ENCODE data around the gene NUDT7. TPM values are rescaled to one million over a fixed set of nuclear protein-coding genes. Genes with fewer than 3 reads are reported as not detected.

The NUDT7 gene
- total RNA-seq, 4 donors from 2014 or later = 7.3 to 17.2 (median 11.1) TPM

DNA sequence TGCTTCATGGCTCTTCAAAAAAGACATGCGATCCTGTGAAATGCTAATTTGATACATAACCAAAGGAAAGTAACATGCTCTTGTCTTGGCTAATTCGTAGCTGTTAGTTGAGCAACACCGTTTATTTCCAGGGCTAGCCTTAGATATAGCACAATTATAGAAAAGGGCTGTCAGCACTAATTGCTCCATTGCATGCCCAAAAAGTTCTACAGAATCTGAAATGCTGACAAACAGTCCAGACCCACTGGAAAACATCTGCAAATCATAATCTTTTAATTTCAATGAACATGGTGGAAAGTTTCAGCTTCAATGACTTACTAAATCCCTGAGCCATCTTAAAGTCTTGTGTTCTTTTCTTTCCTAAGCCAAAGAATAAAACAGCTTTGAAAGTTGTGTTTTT is 42.9 kb upstream of the NUDT7 start:
- Histone ChIP-seq H3K4me1 (peaks cover 0 to 7% (median 0%) of the 10 kb centered on the region in 3 donors), H3K9me3 (no peaks in the 10 kb centered on the region), H3K4me3 (no peak overlapping the region), H3K27me3 (peaks cover 11% of the 10 kb centered on the region), H3K36me3 (no peaks in the 10 kb centered on the region), H3K27ac (no peak overlapping the region)
- 44 to 82% methylated on average over 2 to 3 of the region's 3 CpGs for WGBS, 2 donors (ENCODE audit: low coverage in 1 of 2)
- TF ChIP-seq POLR2AphosphoS5 (IDR thresholded peaks at IDR 0.05) = no peak
- ATAC-seq = no peak

DNA sequence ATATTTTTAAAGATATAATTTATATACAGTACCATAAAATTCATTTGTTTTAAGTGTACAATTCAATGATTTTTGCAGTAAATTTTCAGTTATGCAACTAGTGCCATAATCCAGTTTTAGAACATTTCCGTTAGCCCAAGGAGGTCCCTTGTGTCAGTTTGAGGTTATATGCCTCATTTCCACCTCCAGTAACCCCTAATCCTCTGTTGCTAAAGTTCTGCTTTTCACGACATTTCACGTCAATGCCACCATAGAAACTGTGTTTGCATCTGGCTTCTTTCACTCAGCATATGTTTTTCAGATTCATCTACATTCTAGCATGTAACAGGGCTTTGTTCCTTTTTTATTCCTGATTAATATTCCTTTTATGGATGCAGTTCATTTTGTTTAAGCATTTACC is 42.4 kb upstream of the NUDT7 start:
- Histone ChIP-seq H3K4me3 (no peak overlapping the region), H3K27me3 (peaks cover 11% of the 10 kb centered on the region), H3K9me3 (no peaks in the 10 kb centered on the region), H3K4me1 (peaks cover 0 to 7% (median 0%) of the 10 kb centered on the region in 3 donors), H3K36me3 (no peaks in the 10 kb centered on the region), H3K27ac (no peak overlapping the region)
- no peak for TF ChIP-seq EP300 (IDR thresholded peaks at IDR 0.05)
- no peak for TF ChIP-seq POLR2A (IDR thresholded peaks at IDR 0.05)
- ATAC-seq = no peak
- 27 to 43% methylated on average over 3 of the region's 3 CpGs for WGBS, 2 donors (ENCODE audit: low coverage in 1 of 2)

DNA sequence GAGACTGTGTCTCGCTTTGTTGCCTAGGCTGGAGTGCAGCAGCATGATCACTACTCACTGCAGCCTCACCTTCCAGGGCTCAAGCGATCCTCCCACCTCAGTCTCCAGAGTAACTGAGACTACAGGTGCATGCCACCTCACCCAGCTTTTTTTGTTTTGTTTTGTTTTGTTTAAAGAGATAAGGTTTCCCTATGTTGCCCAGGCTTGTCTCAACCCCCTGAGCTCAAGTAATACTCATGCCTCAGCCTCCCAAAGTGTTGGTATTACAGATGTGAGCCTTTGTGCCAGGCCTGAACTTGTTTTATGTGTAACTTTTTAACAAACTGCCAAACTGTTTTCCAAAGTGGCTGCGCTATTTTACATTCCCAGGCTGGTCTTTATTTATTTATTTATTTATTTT is 41.8 kb upstream of the NUDT7 start:
- H3K27ac ChIP-seq = no peak overlapping the region
- WGBS, 2 donors (ENCODE audit: low coverage in 1 of 2) = 97% methylated on average over 3 of the region's 3 CpGs; no CpG with 5 or more reads in 1 of the 2 donors
- peaks cover 0 to 5% (median 0%) of the 10 kb centered on the region in 3 donors for H3K4me1 ChIP-seq
- H3K27me3 ChIP-seq = peaks cover 15% of the 10 kb centered on the region
- H3K4me3 ChIP-seq = no peak overlapping the region
- ATAC-seq = no peak
- H3K9me3 ChIP-seq = no peaks in the 10 kb centered on the region
- TF ChIP-seq, protein P1, sequence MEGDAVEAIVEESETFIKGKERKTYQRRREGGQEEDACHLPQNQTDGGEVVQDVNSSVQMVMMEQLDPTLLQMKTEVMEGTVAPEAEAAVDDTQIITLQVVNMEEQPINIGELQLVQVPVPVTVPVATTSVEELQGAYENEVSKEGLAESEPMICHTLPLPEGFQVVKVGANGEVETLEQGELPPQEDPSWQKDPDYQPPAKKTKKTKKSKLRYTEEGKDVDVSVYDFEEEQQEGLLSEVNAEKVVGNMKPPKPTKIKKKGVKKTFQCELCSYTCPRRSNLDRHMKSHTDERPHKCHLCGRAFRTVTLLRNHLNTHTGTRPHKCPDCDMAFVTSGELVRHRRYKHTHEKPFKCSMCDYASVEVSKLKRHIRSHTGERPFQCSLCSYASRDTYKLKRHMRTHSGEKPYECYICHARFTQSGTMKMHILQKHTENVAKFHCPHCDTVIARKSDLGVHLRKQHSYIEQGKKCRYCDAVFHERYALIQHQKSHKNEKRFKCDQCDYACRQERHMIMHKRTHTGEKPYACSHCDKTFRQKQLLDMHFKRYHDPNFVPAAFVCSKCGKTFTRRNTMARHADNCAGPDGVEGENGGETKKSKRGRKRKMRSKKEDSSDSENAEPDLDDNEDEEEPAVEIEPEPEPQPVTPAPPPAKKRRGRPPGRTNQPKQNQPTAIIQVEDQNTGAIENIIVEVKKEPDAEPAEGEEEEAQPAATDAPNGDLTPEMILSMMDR (IDR thresholded peaks at IDR 0.05) = no peak
- TF ChIP-seq POLR2A (IDR thresholded peaks at IDR 0.05) = no peak
- no peak for TF ChIP-seq EP300 (IDR thresholded peaks at IDR 0.05)
- TF ChIP-seq POLR2AphosphoS5 (IDR thresholded peaks at IDR 0.05) = no peak
- H3K36me3 ChIP-seq = no peaks in the 10 kb centered on the region

DNA sequence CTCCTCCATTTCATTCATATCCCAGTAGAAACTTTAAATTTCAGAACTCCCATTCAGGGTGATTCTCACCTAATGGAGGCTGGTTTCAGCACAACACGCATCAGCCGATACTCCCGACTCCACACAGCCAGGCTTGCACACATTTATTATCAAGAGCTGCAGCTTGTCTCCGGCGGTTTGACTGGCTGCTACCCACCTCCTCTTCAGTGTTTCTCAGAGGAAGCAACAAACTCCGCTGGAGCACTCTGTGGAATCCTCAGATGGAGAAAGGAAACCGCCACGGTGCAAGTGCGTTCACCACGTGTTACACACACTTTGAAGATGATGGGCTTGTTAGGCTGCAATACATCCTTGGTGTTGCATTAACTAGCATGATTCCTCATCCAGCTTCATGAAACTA is 39.7 kb upstream of the NUDT7 start:
- WGBS, 2 donors (ENCODE audit: low coverage in 1 of 2) = 50 to 73% methylated on average over 6 to 10 of the region's 10 CpGs

DNA sequence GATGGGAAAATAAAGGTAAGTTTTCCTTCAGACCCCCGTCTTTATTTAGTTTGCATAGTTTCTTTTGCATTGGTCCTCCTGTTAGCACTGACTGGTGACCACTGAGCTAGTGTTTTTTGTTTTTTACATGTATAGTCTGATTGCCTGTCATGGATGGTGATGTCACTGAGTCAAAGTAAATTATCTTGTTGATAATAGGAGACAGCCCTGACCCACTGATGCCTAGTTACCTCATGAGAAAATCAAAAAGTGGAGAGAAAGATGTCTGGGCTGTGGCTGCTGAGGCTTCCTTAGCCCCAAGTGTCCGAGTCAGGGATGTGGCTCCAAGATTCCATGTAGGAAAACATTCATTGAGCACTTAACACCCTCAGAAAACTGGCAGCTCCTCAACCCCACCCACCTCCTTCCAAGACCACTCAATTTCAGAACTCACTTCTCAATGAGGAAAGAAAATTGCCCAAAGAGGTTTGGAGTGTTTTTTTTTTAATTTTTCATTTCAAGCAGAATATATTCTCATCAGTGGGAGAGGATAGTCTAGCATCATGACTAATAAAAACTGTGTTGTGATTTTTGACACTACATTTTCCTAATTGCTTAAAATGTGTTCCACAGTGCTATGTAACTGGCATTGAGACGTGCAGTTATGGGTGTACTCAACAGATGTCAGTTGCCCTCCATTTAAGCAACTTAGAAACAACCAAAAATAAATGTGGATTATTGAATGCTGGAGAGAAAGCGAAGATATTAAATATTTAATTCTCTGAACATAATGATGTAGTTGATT is 38.7 kb upstream of the NUDT7 start:
- Histone ChIP-seq H3K27me3 (peaks cover 29% of the 10 kb centered on the region), H3K4me1 (no peaks in the 10 kb centered on the region), H3K4me3 (no peak overlapping the region), H3K27ac (no peak overlapping the region), H3K36me3 (no peaks in the 10 kb centered on the region), H3K9me3 (no peaks in the 10 kb centered on the region)
- TF ChIP-seq EP300 (IDR thresholded peaks at IDR 0.05) = no peak
- TF ChIP-seq POLR2A (IDR thresholded peaks at IDR 0.05) = no peak
- TF ChIP-seq, protein P1 (IDR thresholded peaks at IDR 0.05) = no peak
- TF ChIP-seq POLR2AphosphoS5 (IDR thresholded peaks at IDR 0.05) = no peak
- ATAC-seq = no peak
- 68 to 88% methylated on average over 3 to 4 of the region's 4 CpGs for WGBS, 2 donors (ENCODE audit: low coverage in 1 of 2)

More for the DNA sequence above, 39.7 kb upstream of the NUDT7 start:
- Histone ChIP-seq H3K4me1 (no peaks in the 10 kb centered on the region), H3K36me3 (no peaks in the 10 kb centered on the region), H3K9me3 (no peaks in the 10 kb centered on the region), H3K27me3 (peaks cover 29% of the 10 kb centered on the region), H3K4me3 (no peak overlapping the region), H3K27ac (no peak overlapping the region)
- ATAC-seq = no peak
- TF ChIP-seq EP300 (IDR thresholded peaks at IDR 0.05) (no peak), POLR2A (IDR thresholded peaks at IDR 0.05) (no peak), POLR2AphosphoS5 (IDR thresholded peaks at IDR 0.05) (no peak)
- TF ChIP-seq, protein P1 (IDR thresholded peaks at IDR 0.05) = no peak

DNA sequence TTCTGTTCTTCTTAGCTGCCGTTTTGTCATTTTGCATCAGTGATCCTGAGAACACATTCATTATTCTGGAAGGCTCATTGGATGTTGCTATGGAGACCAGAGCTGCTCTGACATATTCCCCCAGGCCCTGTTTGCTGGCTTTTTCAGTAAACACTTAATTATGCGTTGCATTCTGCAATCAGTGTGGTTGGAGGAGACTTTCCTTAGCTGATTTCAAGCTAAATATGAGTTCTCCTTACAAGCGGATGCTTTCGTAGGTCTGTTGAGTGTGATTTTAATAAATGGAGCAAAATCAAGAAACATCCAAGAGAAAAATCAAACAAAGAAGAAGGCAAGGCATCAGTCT is 38.2 kb upstream of the NUDT7 start:
- TF ChIP-seq, protein P1 (IDR thresholded peaks at IDR 0.05) = no peak
- TF ChIP-seq POLR2A (IDR thresholded peaks at IDR 0.05) = no peak
- TF ChIP-seq EP300 (IDR thresholded peaks at IDR 0.05) = no peak
- no peak for TF ChIP-seq POLR2AphosphoS5 (IDR thresholded peaks at IDR 0.05)
- no peaks in the 10 kb centered on the region for H3K36me3 ChIP-seq
- no peak for ATAC-seq
- no peak overlapping the region for H3K27ac ChIP-seq
- H3K27me3 ChIP-seq = peaks cover 34% of the 10 kb centered on the region
- 62 to 64% methylated on average over 2 to 4 of the region's 4 CpGs for WGBS, 2 donors (ENCODE audit: low coverage in 1 of 2)
- no peaks in the 10 kb centered on the region for H3K4me1 ChIP-seq
- H3K4me3 ChIP-seq = no peak overlapping the region
- H3K9me3 ChIP-seq = no peaks in the 10 kb centered on the region

All from gastroesophageal sphincter (tissue), 4 donors.